Astrocyte (in vitro differentiated cells and primary cell): ENCODE data around the gene ITPR2. TPM values are rescaled to one million over a fixed set of nuclear protein-coding genes. Genes with fewer than 3 reads are reported as not detected.

ENCODE experiments used
- DNase-seq: peaks from one replicate; pipeline ENCODE4 v3.0.0-alpha.2; 2010; ENCODE audit warnings: low read depth
- FAIRE-seq: peaks from 2 replicates; lab custom pipeline; 2011; peaks lifted over from hg19 to GRCh38; lab: Jason Lieb, UNC
- H2AFZ ChIP-seq: 2 replicates; pipeline ENCODE4 v1.6.0; 2012; ENCODE audit warnings: low read depth, low read length, inconsistent platforms
- H3K27ac ChIP-seq: 2 replicates; pipeline ENCODE4 v1.5.1; 2011; ENCODE audit warnings: low read depth, low read length, inconsistent platforms
- H3K27me3 ChIP-seq: 2 replicates; pipeline ENCODE4 v1.6.0; 2011; ENCODE audit warnings: low read length, inconsistent platforms; ENCODE audit not compliant: insufficient read depth
- H3K36me3 ChIP-seq: 2 replicates; pipeline ENCODE4 v1.5.1; 2011; ENCODE audit warnings: low read length, inconsistent platforms; ENCODE audit not compliant: insufficient read depth
- H3K4me1 ChIP-seq: 2 replicates; pipeline ENCODE4 v1.5.1; 2011; ENCODE audit warnings: low read length, inconsistent platforms; ENCODE audit not compliant: insufficient read depth
- H3K4me2 ChIP-seq: 2 replicates; pipeline ENCODE4 v1.6.0; 2012; ENCODE audit warnings: low read length, inconsistent platforms
- H3K4me3 ChIP-seq: 2 replicates; pipeline ENCODE4 v1.5.1; 2011; ENCODE audit warnings: low read depth, mild to moderate bottlenecking, low read length, inconsistent platforms; ENCODE audit not compliant: insufficient read depth
- H3K79me2 ChIP-seq: 2 replicates; pipeline ENCODE4 v1.6.0; 2012; ENCODE audit warnings: mild to moderate bottlenecking, low read length, inconsistent platforms; ENCODE audit not compliant: insufficient read depth
- H3K9ac ChIP-seq: 2 replicates; pipeline ENCODE4 v1.6.0; 2012; ENCODE audit warnings: mild to moderate bottlenecking, low read length, inconsistent platforms
- H3K9me3 ChIP-seq: 2 replicates; pipeline ENCODE4 v1.5.1; 2012; ENCODE audit warnings: low read depth, mild to moderate bottlenecking, low read length, inconsistent platforms; ENCODE audit not compliant: insufficient read depth
- H4K20me1 ChIP-seq: 2 replicates; pipeline ENCODE4 v1.6.0; 2012; ENCODE audit warnings: low read length, inconsistent platforms; ENCODE audit not compliant: insufficient read depth
- H3K27ac Mint-ChIP-seq: one replicate; pipeline ENCODE4 v1.8.0; 2021; ENCODE audit warnings: mild to moderate bottlenecking, mixed read lengths; ENCODE audit not compliant: unreplicated experiment
- H3K27me3 Mint-ChIP-seq: one replicate; pipeline ENCODE4 v1.8.0; 2021; ENCODE audit warnings: low read depth, mixed read lengths; ENCODE audit not compliant: unreplicated experiment
- H3K36me3 Mint-ChIP-seq: one replicate; pipeline ENCODE4 v1.8.0; 2021; ENCODE audit warnings: low read depth, mixed read lengths; ENCODE audit not compliant: unreplicated experiment
- H3K4me1 Mint-ChIP-seq: one replicate; pipeline ENCODE4 v1.8.0; 2021; ENCODE audit warnings: low read depth, mixed read lengths; ENCODE audit not compliant: unreplicated experiment
- H3K4me3 Mint-ChIP-seq: one replicate; pipeline ENCODE4 v1.8.0; 2021; ENCODE audit warnings: mild to moderate bottlenecking, moderate library complexity, mixed read lengths; ENCODE audit not compliant: unreplicated experiment
- H3K9me3 Mint-ChIP-seq: one replicate; pipeline ENCODE4 v1.8.0; 2021; ENCODE audit warnings: mild to moderate bottlenecking, mixed read lengths; ENCODE audit not compliant: unreplicated experiment
- EZH2 ChIP-seq: IDR thresholded peaks from 2 replicates; pipeline ENCODE4 v1.6.1; 2012; ENCODE audit warnings: mild to moderate bottlenecking, low read length, inconsistent platforms; ENCODE audit not compliant: insufficient read depth
- total RNA-seq: library from RNA; stranded (reverse); gene quantifications from 2 replicates; pipeline ENCODE4 v1.2.1, GENCODE V29; 2021
- TF ChIP-seq, protein P1 (sequence below): IDR thresholded peaks from 2 replicates; pipeline ENCODE4 v1.5.1; 2011; ENCODE audit warnings: low read depth, mild to moderate bottlenecking, inconsistent platforms, low read length, moderate library complexity; ENCODE audit not compliant: insufficient read depth

Gene ITPR2
- total RNA-seq, 1 donor from 2014 or later = 24.4 TPM

DNA sequence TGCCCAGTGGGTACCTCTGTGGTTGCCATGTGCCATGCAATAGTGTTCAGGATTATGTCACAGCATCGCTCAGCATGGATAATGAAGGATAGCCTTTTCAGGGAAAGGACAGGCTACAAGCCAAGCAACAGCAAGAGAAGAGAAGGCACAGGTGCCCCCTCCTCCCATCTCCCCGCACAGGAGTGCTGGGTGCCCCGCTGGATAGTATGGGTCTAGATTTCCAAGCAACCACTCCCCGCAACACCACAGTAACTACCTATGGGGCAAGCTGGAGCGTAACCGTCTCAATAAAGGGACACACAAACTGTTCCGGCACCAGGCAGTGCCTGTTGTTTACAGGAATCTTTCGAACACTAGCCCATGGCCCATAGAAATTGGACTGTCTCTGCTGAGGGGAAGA, 222.2 kb downstream of the ITPR2 start:
- Histone ChIP-seq H3K27ac (no peak overlapping the region), H4K20me1 (no peaks in the 10 kb centered on the region), H3K27me3 (no peaks in the 10 kb centered on the region), H3K4me1 (no peaks in the 10 kb centered on the region), H3K9ac (no peak overlapping the region), H3K79me2 (no peaks in the 10 kb centered on the region), H3K36me3 (peaks cover 4% of the 10 kb centered on the region), H3K4me2 (no peak overlapping the region), H2AFZ (no peak overlapping the region), H3K4me3 (no peak overlapping the region), H3K9me3 (no peaks in the 10 kb centered on the region)
- FAIRE-seq (no peak), DNase-seq (no peak)
- Mint-ChIP-seq H3K27ac (no peak overlapping the region), H3K36me3 (peaks cover 2% of the 10 kb centered on the region), H3K4me1 (no peaks in the 10 kb centered on the region), H3K27me3 (no peaks in the 10 kb centered on the region), H3K9me3 (no peaks in the 10 kb centered on the region), H3K4me3 (no peak overlapping the region)
- no peak for TF ChIP-seq EZH2
- TF ChIP-seq, protein P1, sequence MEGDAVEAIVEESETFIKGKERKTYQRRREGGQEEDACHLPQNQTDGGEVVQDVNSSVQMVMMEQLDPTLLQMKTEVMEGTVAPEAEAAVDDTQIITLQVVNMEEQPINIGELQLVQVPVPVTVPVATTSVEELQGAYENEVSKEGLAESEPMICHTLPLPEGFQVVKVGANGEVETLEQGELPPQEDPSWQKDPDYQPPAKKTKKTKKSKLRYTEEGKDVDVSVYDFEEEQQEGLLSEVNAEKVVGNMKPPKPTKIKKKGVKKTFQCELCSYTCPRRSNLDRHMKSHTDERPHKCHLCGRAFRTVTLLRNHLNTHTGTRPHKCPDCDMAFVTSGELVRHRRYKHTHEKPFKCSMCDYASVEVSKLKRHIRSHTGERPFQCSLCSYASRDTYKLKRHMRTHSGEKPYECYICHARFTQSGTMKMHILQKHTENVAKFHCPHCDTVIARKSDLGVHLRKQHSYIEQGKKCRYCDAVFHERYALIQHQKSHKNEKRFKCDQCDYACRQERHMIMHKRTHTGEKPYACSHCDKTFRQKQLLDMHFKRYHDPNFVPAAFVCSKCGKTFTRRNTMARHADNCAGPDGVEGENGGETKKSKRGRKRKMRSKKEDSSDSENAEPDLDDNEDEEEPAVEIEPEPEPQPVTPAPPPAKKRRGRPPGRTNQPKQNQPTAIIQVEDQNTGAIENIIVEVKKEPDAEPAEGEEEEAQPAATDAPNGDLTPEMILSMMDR = no peak

DNA sequence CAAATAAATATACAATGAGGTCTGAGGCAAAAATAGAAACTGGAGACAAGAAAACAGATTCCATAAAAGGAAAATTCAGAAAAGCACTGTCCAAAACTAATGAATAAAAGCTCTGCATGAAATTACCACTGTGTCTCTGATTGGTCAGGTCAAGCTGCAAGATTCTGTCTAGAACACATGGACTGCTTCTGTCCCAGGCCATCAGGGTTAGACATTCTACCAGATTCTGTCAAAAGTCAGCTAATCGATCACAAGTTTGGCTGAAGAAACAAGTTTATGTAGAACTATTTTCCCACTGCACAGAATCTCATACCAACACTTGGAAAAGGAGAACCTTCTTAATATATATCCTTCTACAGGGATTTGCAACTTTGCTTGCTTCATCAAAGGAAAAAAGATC, 223.0 kb downstream of the ITPR2 start:
- H3K27ac Mint-ChIP-seq = no peak overlapping the region
- Histone ChIP-seq H3K9ac (no peak overlapping the region), H3K27me3 (no peaks in the 10 kb centered on the region), H4K20me1 (no peaks in the 10 kb centered on the region), H3K4me3 (no peak overlapping the region), H3K27ac (no peak overlapping the region), H3K36me3 (peaks cover 4% of the 10 kb centered on the region), H3K9me3 (no peaks in the 10 kb centered on the region), H3K4me2 (no peak overlapping the region), H3K79me2 (no peaks in the 10 kb centered on the region), H2AFZ (no peak overlapping the region), H3K4me1 (no peaks in the 10 kb centered on the region)
- H3K4me3 Mint-ChIP-seq = no peak overlapping the region
- H3K9me3 Mint-ChIP-seq = no peaks in the 10 kb centered on the region
- no peaks in the 10 kb centered on the region for H3K27me3 Mint-ChIP-seq
- no peaks in the 10 kb centered on the region for H3K4me1 Mint-ChIP-seq
- H3K36me3 Mint-ChIP-seq = peaks cover 2% of the 10 kb centered on the region
- FAIRE-seq (no peak), DNase-seq (no peak)
- TF ChIP-seq EZH2 = no peak
- TF ChIP-seq, protein P1 = no peak

GRCh38 chr12:26608706-26609105, 224.3 kb downstream of the ITPR2 start:
- Histone ChIP-seq H3K27me3 (no peaks in the 10 kb centered on the region), H3K79me2 (no peaks in the 10 kb centered on the region), H4K20me1 (no peaks in the 10 kb centered on the region), H3K4me3 (no peak overlapping the region), H3K4me2 (no peak overlapping the region), H3K9ac (no peak overlapping the region), H3K36me3 (peaks cover 4% of the 10 kb centered on the region), H2AFZ (no peak overlapping the region), H3K4me1 (no peaks in the 10 kb centered on the region), H3K27ac (no peak overlapping the region), H3K9me3 (no peaks in the 10 kb centered on the region)
- no peak for DNase-seq
- Mint-ChIP-seq H3K4me3 (no peak overlapping the region), H3K36me3 (peaks cover 2% of the 10 kb centered on the region), H3K9me3 (no peaks in the 10 kb centered on the region), H3K4me1 (no peaks in the 10 kb centered on the region), H3K27me3 (no peaks in the 10 kb centered on the region), H3K27ac (no peak overlapping the region)
- no peak for TF ChIP-seq EZH2
- TF ChIP-seq, protein P1 = no peak
- no peak for FAIRE-seq
